C4-2B (cell line): ENCODE measurements around the gene SLC52A1.

Experiments
- ZFX ChIP-seq: fragments of 450-650 bp; IDR thresholded peaks from 2 replicates; pipeline ENCODE4 v1.6.1; 2017
- TF ChIP-seq, protein P1 (sequence below): fragments of 450-650 bp; conservative IDR thresholded peaks from 2 replicates; pipeline ENCODE4 v1.5.1; 2017; ENCODE audit warnings: mild to moderate bottlenecking

GRCh38 chr17:5069724-5070123 is 34.5 kb upstream of the SLC52A1 start:
- TF ChIP-seq, protein P1, sequence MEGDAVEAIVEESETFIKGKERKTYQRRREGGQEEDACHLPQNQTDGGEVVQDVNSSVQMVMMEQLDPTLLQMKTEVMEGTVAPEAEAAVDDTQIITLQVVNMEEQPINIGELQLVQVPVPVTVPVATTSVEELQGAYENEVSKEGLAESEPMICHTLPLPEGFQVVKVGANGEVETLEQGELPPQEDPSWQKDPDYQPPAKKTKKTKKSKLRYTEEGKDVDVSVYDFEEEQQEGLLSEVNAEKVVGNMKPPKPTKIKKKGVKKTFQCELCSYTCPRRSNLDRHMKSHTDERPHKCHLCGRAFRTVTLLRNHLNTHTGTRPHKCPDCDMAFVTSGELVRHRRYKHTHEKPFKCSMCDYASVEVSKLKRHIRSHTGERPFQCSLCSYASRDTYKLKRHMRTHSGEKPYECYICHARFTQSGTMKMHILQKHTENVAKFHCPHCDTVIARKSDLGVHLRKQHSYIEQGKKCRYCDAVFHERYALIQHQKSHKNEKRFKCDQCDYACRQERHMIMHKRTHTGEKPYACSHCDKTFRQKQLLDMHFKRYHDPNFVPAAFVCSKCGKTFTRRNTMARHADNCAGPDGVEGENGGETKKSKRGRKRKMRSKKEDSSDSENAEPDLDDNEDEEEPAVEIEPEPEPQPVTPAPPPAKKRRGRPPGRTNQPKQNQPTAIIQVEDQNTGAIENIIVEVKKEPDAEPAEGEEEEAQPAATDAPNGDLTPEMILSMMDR, result no peak
- TF ChIP-seq ZFX, result no peak
